ENCODE results near the gene ARHGEF7.

GRCh38 chr13:111213964-111214726, 99.0 kb downstream of the ARHGEF7 start:
- TF ChIP-seq, protein P1, sequence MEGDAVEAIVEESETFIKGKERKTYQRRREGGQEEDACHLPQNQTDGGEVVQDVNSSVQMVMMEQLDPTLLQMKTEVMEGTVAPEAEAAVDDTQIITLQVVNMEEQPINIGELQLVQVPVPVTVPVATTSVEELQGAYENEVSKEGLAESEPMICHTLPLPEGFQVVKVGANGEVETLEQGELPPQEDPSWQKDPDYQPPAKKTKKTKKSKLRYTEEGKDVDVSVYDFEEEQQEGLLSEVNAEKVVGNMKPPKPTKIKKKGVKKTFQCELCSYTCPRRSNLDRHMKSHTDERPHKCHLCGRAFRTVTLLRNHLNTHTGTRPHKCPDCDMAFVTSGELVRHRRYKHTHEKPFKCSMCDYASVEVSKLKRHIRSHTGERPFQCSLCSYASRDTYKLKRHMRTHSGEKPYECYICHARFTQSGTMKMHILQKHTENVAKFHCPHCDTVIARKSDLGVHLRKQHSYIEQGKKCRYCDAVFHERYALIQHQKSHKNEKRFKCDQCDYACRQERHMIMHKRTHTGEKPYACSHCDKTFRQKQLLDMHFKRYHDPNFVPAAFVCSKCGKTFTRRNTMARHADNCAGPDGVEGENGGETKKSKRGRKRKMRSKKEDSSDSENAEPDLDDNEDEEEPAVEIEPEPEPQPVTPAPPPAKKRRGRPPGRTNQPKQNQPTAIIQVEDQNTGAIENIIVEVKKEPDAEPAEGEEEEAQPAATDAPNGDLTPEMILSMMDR (conservative IDR thresholded peaks at IDR 0.05 in 1 of 2, IDR thresholded peaks at IDR 0.05 in 1 of 2; ENCODE audit: extremely low read depth in 1 of 2, insufficient read depth in 1 of 2, low read depth in 1 of 2, low read length in 2 of 2): no peak
- TF ChIP-seq EZH2 (IDR thresholded peaks at IDR 0.05; ENCODE audit: borderline replicate concordance, low read length): no peak
